ENCODE results near the gene PRSS21.

Gene PRSS21, protein sequence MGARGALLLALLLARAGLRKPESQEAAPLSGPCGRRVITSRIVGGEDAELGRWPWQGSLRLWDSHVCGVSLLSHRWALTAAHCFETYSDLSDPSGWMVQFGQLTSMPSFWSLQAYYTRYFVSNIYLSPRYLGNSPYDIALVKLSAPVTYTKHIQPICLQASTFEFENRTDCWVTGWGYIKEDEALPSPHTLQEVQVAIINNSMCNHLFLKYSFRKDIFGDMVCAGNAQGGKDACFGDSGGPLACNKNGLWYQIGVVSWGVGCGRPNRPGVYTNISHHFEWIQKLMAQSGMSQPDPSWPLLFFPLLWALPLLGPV

DNA sequence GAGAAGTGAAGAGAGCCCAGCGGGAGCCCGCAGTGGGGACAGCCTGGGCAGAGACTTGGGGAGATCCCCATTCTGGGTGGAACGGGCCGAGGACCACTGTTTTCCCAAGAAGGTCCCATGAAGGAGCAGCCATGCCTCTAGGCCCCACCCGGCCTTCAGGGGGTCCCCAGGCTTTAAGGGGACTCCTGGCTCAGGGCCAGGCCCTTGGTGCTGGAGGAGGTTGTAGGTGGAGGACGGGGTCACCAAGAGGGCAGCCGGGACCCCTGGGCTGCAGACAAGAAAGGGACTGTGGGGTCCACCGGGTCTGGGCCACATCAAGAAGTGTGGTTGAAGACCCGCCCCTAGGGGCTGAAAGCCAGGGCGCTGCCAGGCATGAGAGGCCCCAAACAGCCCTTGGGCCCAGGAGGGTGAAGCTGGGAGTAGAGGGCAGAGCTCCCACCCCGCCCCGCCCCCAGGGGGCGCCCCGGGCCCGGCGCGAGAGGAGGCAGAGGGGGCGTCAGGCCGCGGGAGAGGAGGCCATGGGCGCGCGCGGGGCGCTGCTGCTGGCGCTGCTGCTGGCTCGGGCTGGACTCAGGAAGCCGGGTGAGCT is at the start of gene PRSS21:
PRSS21 (plus strand) TSS at position 487 of the 589 bp plus-strand sequence; CDS start at position 519, 32 bp downstream.
- Histone ChIP-seq H2AFZ (ENCODE audit: low read length, unreplicated experiment) (no peak within 1 kb of the TSS), H3K36me3 (ENCODE audit: insufficient read depth, low read length) (no peaks in the 10 kb centered on the region), H3K79me2 (ENCODE audit: control insufficient read depth, insufficient read depth, low read length, unreplicated experiment) (no peaks in the 10 kb centered on the region), H3K27me3 (ENCODE audit: insufficient read depth, low read length) (peaks cover 17% of the 10 kb centered on the region), H3K4me1 (ENCODE audit: control insufficient read depth, insufficient read depth, low read length, unreplicated experiment) (no peaks in the 10 kb centered on the region), H3K27ac (ENCODE audit: low read depth, low read length) (no peak within 1 kb of the TSS), H3K4me3 (ENCODE audit: low read depth, low read length) (peak within 1 kb of the TSS; percentile 40; the same call in 1 of the 2 replicates)

DNA sequence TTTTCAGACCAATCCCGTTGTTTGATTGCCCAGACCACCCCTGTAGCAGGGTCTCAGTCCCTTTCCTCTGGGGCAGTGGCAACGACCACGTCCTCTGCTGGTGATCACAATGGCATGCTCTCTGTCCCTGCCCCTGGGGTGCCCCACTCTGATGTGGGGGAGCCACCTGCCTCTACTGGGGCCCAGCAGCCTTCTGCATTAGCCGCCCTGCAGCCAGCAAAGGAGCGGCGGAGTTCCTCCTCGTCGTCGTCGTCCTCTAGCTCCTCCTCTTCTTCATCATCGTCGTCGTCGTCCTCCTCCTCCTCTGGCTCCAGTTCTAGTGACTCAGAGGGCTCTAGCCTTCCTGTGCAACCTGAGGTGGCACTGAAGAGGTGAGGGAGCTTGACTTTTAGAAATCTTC is 49.1 kb upstream of the PRSS21 start:
- peaks cover 59% of the 10 kb centered on the region for H3K36me3 ChIP-seq (ENCODE audit: insufficient read depth, low read length)

DNA sequence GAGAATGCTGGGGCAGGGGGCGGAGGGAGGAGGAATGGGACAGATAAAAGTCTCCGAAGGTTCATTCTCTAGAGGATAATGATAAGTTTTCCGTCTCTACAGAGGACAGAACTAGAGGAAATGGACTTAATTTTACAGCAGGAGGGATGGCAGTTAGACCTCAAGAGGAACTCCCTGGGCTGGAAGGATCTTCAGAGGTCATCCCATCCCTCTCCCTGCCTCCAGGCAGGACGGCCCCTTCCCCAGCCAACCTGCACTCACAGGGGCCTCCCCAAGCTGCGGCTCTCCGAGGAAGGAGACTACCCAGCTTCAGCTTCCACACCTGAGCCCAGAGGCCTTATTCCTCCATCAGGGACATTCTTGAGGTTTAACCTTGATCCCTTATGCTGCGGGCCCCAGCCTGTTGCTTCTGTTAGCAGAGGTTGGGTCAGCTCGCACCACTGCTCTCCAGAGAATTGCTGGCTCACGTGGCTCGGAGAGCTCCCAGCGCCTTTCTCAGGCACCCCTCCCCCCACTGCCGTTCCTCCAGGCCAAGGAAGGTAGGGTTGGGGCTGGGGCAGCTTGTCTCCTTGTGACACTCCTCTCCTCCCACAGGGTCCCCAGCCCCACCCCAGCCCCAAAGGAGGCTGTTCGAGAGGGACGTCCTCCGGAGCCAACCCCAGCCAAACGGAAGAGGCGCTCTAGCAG is 48.5 kb upstream of the PRSS21 start:
- peak overlapping the region; percentile 87 for H3K27ac ChIP-seq (ENCODE audit: low read depth, low read length)
- 0 out of 2 replicates have a peak overlapping the region, but pooled peaks have one; percentile 12 for H3K4me3 ChIP-seq (ENCODE audit: low read depth, low read length)
- H3K36me3 ChIP-seq (ENCODE audit: insufficient read depth, low read length) = peaks cover 56% of the 10 kb centered on the region
- H2AFZ ChIP-seq (ENCODE audit: low read length, unreplicated experiment) = no peak overlapping the region
- peaks cover 60% of the 10 kb centered on the region for H3K79me2 ChIP-seq (ENCODE audit: control insufficient read depth, insufficient read depth, low read length, unreplicated experiment)
- H3K4me1 ChIP-seq (ENCODE audit: control insufficient read depth, insufficient read depth, low read length, unreplicated experiment) = peaks cover 63% of the 10 kb centered on the region
- no peaks in the 10 kb centered on the region for H3K27me3 ChIP-seq (ENCODE audit: insufficient read depth, low read length)

More for the DNA sequence above, 49.1 kb upstream of the PRSS21 start:
- no peak overlapping the region for H3K4me3 ChIP-seq (ENCODE audit: low read depth, low read length)
- H3K79me2 ChIP-seq (ENCODE audit: control insufficient read depth, insufficient read depth, low read length, unreplicated experiment) = peaks cover 61% of the 10 kb centered on the region
- H2AFZ ChIP-seq (ENCODE audit: low read length, unreplicated experiment) = no peak overlapping the region
- H3K27ac ChIP-seq (ENCODE audit: low read depth, low read length) = peak overlapping the region; percentile 87
- H3K4me1 ChIP-seq (ENCODE audit: control insufficient read depth, insufficient read depth, low read length, unreplicated experiment) = peaks cover 57% of the 10 kb centered on the region
- no peaks in the 10 kb centered on the region for H3K27me3 ChIP-seq (ENCODE audit: insufficient read depth, low read length)

DNA sequence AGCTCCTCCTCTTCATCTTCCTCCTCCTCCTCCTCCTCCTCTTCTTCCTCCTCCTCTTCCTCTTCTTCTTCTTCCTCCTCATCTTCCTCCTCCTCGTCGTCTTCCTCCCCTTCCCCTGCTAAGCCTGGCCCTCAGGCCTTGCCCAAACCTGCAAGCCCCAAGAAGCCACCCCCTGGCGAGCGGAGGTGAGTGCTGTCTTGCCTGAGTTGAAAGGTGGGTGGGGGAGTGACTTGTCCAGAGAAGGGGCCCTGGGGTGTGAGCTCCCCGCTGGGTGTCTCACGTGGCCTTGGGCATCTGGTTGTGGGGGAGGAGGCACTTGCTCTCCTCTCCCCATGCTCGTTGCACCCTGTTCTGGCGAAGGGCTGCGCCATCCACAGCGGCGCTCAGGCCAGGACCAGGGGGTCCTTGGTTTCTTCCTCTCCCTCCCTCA is 47.9 kb upstream of the PRSS21 start:
- peaks cover 53% of the 10 kb centered on the region for H3K36me3 ChIP-seq (ENCODE audit: insufficient read depth, low read length)
- no peaks in the 10 kb centered on the region for H3K27me3 ChIP-seq (ENCODE audit: insufficient read depth, low read length)
- H3K79me2 ChIP-seq (ENCODE audit: control insufficient read depth, insufficient read depth, low read length, unreplicated experiment) = peaks cover 57% of the 10 kb centered on the region
- no peak overlapping the region for H2AFZ ChIP-seq (ENCODE audit: low read length, unreplicated experiment)
- peaks cover 64% of the 10 kb centered on the region for H3K4me1 ChIP-seq (ENCODE audit: control insufficient read depth, insufficient read depth, low read length, unreplicated experiment)
- H3K27ac ChIP-seq (ENCODE audit: low read depth, low read length) = peak overlapping the region; percentile 87
- 0 out of 2 replicates have a peak overlapping the region, but pooled peaks have one; percentile 12 for H3K4me3 ChIP-seq (ENCODE audit: low read depth, low read length)

DNA sequence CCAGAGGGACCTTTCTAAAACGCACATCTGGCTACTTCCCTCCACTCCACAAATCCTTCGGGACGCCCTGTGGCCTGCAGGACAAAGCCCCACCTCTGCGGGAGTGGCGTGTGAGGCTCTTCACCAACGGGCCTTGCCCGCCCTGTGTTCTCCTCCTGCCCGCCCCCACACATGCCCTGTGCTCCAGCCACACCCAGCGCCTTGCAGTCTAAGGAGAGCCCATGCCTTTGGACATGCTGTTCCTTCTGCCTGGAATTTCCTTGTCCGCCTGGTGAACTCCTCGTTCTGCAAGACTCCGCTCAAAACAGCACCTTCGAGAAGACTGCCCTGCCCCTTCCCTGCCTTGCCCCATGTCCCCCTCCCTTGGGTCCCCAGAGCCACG is 47.4 kb upstream of the PRSS21 start:
- Histone ChIP-seq H3K27me3 (ENCODE audit: insufficient read depth, low read length) (no peaks in the 10 kb centered on the region), H3K4me3 (ENCODE audit: low read depth, low read length) (peak overlapping the region; percentile 35; the same call in 1 of the 2 replicates), H3K79me2 (ENCODE audit: control insufficient read depth, insufficient read depth, low read length, unreplicated experiment) (peaks cover 52% of the 10 kb centered on the region), H3K4me1 (ENCODE audit: control insufficient read depth, insufficient read depth, low read length, unreplicated experiment) (peaks cover 64% of the 10 kb centered on the region), H3K27ac (ENCODE audit: low read depth, low read length) (peak overlapping the region; percentile 87), H3K36me3 (ENCODE audit: insufficient read depth, low read length) (peaks cover 47% of the 10 kb centered on the region), H2AFZ (ENCODE audit: low read length, unreplicated experiment) (no peak overlapping the region)

DNA sequence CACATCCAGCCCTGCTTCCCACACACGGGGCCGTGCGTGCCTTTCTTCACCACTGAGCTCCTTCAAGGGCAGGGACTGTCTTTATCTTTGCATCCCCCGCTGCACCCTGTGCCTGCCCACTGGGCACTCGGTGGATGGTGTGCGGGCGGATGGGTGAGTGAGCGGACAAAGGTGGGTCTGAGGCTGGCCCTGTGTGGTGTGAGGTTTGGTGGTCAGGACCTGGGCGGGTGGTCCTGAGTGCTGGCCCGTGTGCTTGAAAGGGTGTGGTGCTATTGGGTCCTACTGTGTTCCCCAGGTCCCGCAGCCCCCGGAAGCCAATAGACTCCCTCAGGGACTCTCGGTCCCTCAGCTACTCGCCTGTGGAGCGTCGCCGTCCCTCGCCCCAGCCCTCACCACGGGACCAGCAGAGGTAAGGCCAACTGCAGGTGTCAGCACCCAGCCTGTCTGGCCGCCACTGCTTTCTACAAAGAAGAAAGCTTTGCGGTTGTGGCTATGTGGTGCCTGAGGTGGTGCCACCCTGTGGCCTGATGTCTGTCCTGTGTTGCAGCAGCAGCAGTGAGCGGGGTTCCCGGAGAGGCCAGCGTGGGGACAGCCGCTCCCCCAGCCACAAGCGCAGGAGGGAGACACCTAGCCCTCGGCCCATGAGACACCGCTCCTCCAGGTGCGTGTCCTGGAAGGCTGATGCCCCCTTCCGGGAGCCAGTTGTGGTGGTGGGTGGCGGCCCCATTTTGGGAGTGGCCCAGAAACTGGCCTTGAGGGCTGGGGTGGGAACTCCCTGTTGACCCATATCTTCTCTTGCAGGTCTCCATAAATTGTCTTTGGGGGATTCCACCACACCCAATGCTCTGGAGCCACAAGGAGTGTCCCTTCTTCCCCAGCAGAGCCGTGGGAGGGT is 46.7 kb upstream of the PRSS21 start:
- Histone ChIP-seq H3K36me3 (ENCODE audit: insufficient read depth, low read length) (peaks cover 43% of the 10 kb centered on the region; the same call in 1 of the 2 replicates), H3K4me3 (ENCODE audit: low read depth, low read length) (peak overlapping the region; percentile 35; the same call in 1 of the 2 replicates), H3K27ac (ENCODE audit: low read depth, low read length) (peak overlapping the region; percentile 87), H2AFZ (ENCODE audit: low read length, unreplicated experiment) (no peak overlapping the region), H3K79me2 (ENCODE audit: control insufficient read depth, insufficient read depth, low read length, unreplicated experiment) (peaks cover 48% of the 10 kb centered on the region), H3K4me1 (ENCODE audit: control insufficient read depth, insufficient read depth, low read length, unreplicated experiment) (peaks cover 70% of the 10 kb centered on the region), H3K27me3 (ENCODE audit: insufficient read depth, low read length) (no peaks in the 10 kb centered on the region)

DNA sequence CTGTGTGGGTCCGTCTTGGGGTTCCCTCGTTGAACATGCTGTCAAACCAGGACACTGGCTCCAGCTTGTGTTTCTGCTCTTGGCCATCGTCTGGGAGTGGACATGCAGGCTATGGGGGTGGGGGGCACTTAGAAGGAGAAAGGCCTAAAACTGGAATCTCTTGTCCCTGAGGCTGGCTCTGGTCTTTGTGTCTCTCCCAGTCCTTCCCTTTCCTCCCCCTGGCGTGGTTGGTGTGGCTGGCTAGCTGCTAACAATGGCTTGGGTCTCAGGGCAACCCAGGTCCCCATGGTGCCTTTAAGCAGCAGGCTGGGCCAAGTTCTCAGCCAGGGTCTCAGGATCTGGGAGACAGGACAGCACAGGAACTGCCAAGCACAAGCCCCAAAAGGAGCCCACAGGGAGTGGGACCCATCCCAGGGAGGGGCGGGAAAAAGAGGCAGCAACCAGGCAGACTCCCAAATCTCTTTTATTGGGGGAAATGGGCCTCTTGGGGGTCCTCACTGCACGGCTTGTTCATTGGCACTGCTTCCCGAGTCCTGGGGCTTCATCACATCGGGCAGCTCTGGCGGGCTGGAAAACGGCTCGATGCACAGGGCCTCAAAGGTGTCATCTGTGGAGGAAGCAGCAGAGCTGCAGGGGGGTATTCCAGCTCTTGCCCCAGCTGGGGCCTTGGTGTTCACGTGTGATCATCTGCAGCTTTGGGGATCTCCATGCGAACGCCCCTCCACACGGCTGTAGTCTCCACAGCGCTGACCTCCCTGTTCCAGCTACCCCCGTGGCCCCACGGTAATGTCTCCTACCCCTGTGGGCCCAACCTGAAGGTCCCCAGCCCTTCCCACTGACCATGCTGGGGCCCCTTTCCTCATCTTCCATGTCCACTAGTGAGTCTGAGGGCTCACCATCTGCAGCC is 45.3 kb upstream of the PRSS21 start:
- Histone ChIP-seq H3K36me3 (ENCODE audit: insufficient read depth, low read length) (peaks cover 30% of the 10 kb centered on the region; the same call in 1 of the 2 replicates), H3K4me1 (ENCODE audit: control insufficient read depth, insufficient read depth, low read length, unreplicated experiment) (peaks cover 70% of the 10 kb centered on the region), H3K27me3 (ENCODE audit: insufficient read depth, low read length) (no peaks in the 10 kb centered on the region), H3K4me3 (ENCODE audit: low read depth, low read length) (no peak overlapping the region), H2AFZ (ENCODE audit: low read length, unreplicated experiment) (no peak overlapping the region), H3K79me2 (ENCODE audit: control insufficient read depth, insufficient read depth, low read length, unreplicated experiment) (peaks cover 49% of the 10 kb centered on the region), H3K27ac (ENCODE audit: low read depth, low read length) (peak overlapping the region; percentile 87)

DNA sequence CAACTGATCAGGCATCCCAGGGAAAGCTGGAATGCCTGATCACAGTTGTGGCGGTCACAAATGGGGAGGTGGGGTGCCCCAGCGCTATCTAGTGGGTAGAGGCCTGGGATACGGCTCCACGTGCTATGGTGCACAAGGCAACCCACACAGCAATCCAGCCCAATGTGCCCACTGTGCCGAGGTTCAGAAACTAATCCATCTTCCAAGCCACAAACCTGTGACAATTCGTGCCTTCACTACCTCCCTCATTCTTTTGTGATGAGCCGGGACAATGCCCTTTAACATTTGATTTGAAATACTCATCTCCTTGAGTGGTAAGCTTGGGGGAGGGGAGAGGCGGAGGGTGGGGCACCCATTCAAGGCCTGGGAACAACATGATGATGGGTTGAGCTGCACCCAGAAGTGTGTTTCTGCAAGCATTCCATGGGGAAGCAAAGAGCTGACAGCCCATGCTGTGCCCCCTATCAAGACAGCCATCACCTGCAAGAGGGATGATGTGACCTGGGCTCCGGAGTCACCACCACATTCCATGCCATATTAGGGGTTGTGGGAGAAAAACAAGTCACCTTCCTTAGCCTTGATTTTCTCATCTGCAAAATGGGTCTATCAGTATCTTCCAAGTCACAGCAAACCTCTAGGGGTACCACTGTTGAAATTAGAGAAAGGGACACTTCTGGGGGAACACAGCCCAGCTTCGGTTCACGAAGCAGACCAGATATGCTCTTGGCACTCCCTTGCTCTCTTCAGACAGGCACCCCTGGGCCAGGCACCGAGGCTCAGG is 43.7 kb upstream of the PRSS21 start:
- no peak overlapping the region for H2AFZ ChIP-seq (ENCODE audit: low read length, unreplicated experiment)
- H3K4me3 ChIP-seq (ENCODE audit: low read depth, low read length) = no peak overlapping the region
- peaks cover 49% of the 10 kb centered on the region for H3K79me2 ChIP-seq (ENCODE audit: control insufficient read depth, insufficient read depth, low read length, unreplicated experiment)
- H3K27me3 ChIP-seq (ENCODE audit: insufficient read depth, low read length) = no peaks in the 10 kb centered on the region
- peaks cover 27% of the 10 kb centered on the region; the same call in 1 of the 2 replicates for H3K36me3 ChIP-seq (ENCODE audit: insufficient read depth, low read length)
- H3K27ac ChIP-seq (ENCODE audit: low read depth, low read length) = peak overlapping the region; percentile 65
- H3K4me1 ChIP-seq (ENCODE audit: control insufficient read depth, insufficient read depth, low read length, unreplicated experiment) = peaks cover 56% of the 10 kb centered on the region
